NCI-H748 (cell line): Measurements from ENCODE around the gene RAC3.

ENCODE experiments used
- DNase-seq: peaks from one replicate; lab custom pipeline; 2025; ENCODE audit not compliant: unreplicated experiment; lab: John Stamatoyannopoulos, UW

The RAC3 gene

GRCh38 chr17:82065193-82065637 is 33.7 kb downstream of the RAC3 start:
- DNase-seq = peak; percentile 39

- peak; percentile 62 for DNase-seq
These were observed 34.3 kb downstream of the RAC3 start, which contains the start of gene DUS1L for GRCh38 chr17:82065638-82066303. DUS1L (minus strand) TSS chr17:82065804; CDS start chr17:82065059, 745 bp downstream.

- DNase-seq = no peak
These were observed 39.1 kb downstream of the RAC3 start for GRCh38 chr17:82070611-82071010.

- no peak for DNase-seq
These were observed 41.3 kb downstream of the RAC3 start for GRCh38 chr17:82072827-82073226.

GRCh38 chr17:82073446-82073845 is 42.0 kb downstream of the RAC3 start:
- no peak for DNase-seq

GRCh38 chr17:82076018-82076784 is 44.7 kb downstream of the RAC3 start:
- DNase-seq = no peak

GRCh38 chr17:82076785-82077591 is 45.5 kb downstream of the RAC3 start:
- no peak for DNase-seq

- DNase-seq = no peak
These were observed 46.3 kb downstream of the RAC3 start for GRCh38 chr17:82077617-82078358.

GRCh38 chr17:82078433-82078832 is 47.0 kb downstream of the RAC3 start:
- DNase-seq = no peak

GRCh38 chr17:82079001-82079677 is 47.7 kb downstream of the RAC3 start:
- DNase-seq = no peak

GRCh38 chr17:82080048-82080788 is 48.7 kb downstream of the RAC3 start:
- DNase-seq = no peak

- no peak for DNase-seq
These were observed 49.4 kb downstream of the RAC3 start for GRCh38 chr17:82080789-82081464.

GRCh38 chr17:82081546-82081945 is 50.1 kb downstream of the RAC3 start:
- DNase-seq = no peak

GRCh38 chr17:82081966-82082365 is 50.5 kb downstream of the RAC3 start:
- DNase-seq = no peak

GRCh38 chr17:82082456-82082855 is 51.0 kb downstream of the RAC3 start:
- DNase-seq = no peak

GRCh38 chr17:82083009-82083408 is 51.5 kb downstream of the RAC3 start:
- no peak for DNase-seq
